ENCODE measurements around the gene SNX10.

The SNX10 gene

GRCh38 chr7:26326211-26326610, 34.5 kb downstream of the SNX10 start:
- no peak for TF ChIP-seq CTCF (IDR thresholded peaks at IDR 0.05)
- no peak for DNase-seq
- Mint-ChIP-seq H3K9me3 (peaks cover 9% of the 10 kb centered on the region), H3K36me3 (ENCODE audit: low read depth) (no peaks in the 10 kb centered on the region), H3K27ac (no peak overlapping the region), H3K4me1 (peaks cover 11% of the 10 kb centered on the region), H3K4me3 (no peak overlapping the region), H3K27me3 (ENCODE audit: low read depth, poor library complexity) (no peaks in the 10 kb centered on the region)

GRCh38 chr7:26328498-26329390, 37.1 kb downstream of the SNX10 start:
- Mint-ChIP-seq H3K36me3 (ENCODE audit: low read depth) (peaks cover 11% of the 10 kb centered on the region), H3K4me1 (peaks cover 5% of the 10 kb centered on the region), H3K4me3 (no peak overlapping the region), H3K27ac (peak overlapping the region; percentile 43), H3K9me3 (peaks cover 24% of the 10 kb centered on the region), H3K27me3 (ENCODE audit: low read depth, poor library complexity) (no peaks in the 10 kb centered on the region)
- DNase-seq, result no peak
- TF ChIP-seq CTCF (IDR thresholded peaks at IDR 0.05), result no peak

GRCh38 chr7:26329520-26330255, 38.0 kb downstream of the SNX10 start:
- peaks cover 11% of the 10 kb centered on the region for H3K36me3 Mint-ChIP-seq (ENCODE audit: low read depth)
- no peaks in the 10 kb centered on the region for H3K27me3 Mint-ChIP-seq (ENCODE audit: low read depth, poor library complexity)
- H3K9me3 Mint-ChIP-seq, result peaks cover 24% of the 10 kb centered on the region
- peaks cover 5% of the 10 kb centered on the region for H3K4me1 Mint-ChIP-seq
- H3K4me3 Mint-ChIP-seq, result no peak overlapping the region
- DNase-seq, result no peak
- H3K27ac Mint-ChIP-seq, result no peak overlapping the region
- TF ChIP-seq CTCF (IDR thresholded peaks at IDR 0.05), result no peak

GRCh38 chr7:26331113-26331512, 39.5 kb downstream of the SNX10 start:
- Mint-ChIP-seq H3K27me3 (ENCODE audit: low read depth, poor library complexity) (peaks cover 4% of the 10 kb centered on the region), H3K4me3 (no peak overlapping the region), H3K27ac (no peak overlapping the region), H3K9me3 (peaks cover 24% of the 10 kb centered on the region), H3K4me1 (peaks cover 5% of the 10 kb centered on the region), H3K36me3 (ENCODE audit: low read depth) (peaks cover 11% of the 10 kb centered on the region)
- no peak for TF ChIP-seq CTCF (IDR thresholded peaks at IDR 0.05)
- no peak for DNase-seq

- H3K4me1 Mint-ChIP-seq, result peaks cover 5% of the 10 kb centered on the region
- H3K36me3 Mint-ChIP-seq (ENCODE audit: low read depth), result peaks cover 11% of the 10 kb centered on the region
- DNase-seq, result no peak
- peaks cover 4% of the 10 kb centered on the region for H3K27me3 Mint-ChIP-seq (ENCODE audit: low read depth, poor library complexity)
- H3K4me3 Mint-ChIP-seq, result no peak overlapping the region
- H3K27ac Mint-ChIP-seq, result no peak overlapping the region
- H3K9me3 Mint-ChIP-seq, result peaks cover 24% of the 10 kb centered on the region
- no peak for TF ChIP-seq CTCF (IDR thresholded peaks at IDR 0.05)
Measured at GRCh38 chr7:26331789-26332188, 40.1 kb downstream of the SNX10 start.

All from nephron progenitor cell (in vitro differentiated cells).